DOHH2 (cell line): ENCODE data around the gene SEMA5B.

Experiments used
- H3F3A ChIP-seq: fragments of 200-600 bp; sonication (generic), shearing (Covaris generic); 2 replicates; pipeline ENCODE4 v1.6.0; 2016; ENCODE audit warnings: antibody characterized with exemption, mild to moderate bottlenecking; ENCODE audit not compliant: control insufficient read depth, insufficient read depth
- H3K27ac ChIP-seq: fragments of 200-600 bp; sonication (generic); 2 replicates; pipeline ENCODE4 v1.5.1; 2014; ENCODE audit warnings: low read depth, mild to moderate bottlenecking, low read length, moderate library complexity
- H3K27me3 ChIP-seq: fragments of 200-600 bp; sonication (generic); 2 replicates; pipeline ENCODE4 v1.6.1; 2014; ENCODE audit warnings: mild to moderate bottlenecking, low read length, mixed read lengths; ENCODE audit not compliant: control insufficient read depth
- H3K36me3 ChIP-seq: fragments of 200-600 bp; sonication (generic); 2 replicates; pipeline ENCODE4 v1.6.1; 2014; ENCODE audit warnings: mild to moderate bottlenecking, low read length, moderate library complexity, mixed read lengths; ENCODE audit not compliant: control insufficient read depth
- H3K4me1 ChIP-seq: fragments of 200-600 bp; sonication (generic); 2 replicates; pipeline ENCODE4 v1.6.1; 2014; ENCODE audit warnings: mild to moderate bottlenecking, low read length, mixed read lengths; ENCODE audit not compliant: control insufficient read depth
- H3K4me2 ChIP-seq: fragments of 200-600 bp; sonication (generic); 2 replicates; pipeline ENCODE4 v1.6.0; 2014; ENCODE audit warnings: mild to moderate bottlenecking, low read length, moderate library complexity
- H3K4me3 ChIP-seq: fragments of 200-600 bp; sonication (generic); 2 replicates; pipeline ENCODE4 v1.5.1; 2014; ENCODE audit warnings: mild to moderate bottlenecking, low read length, mixed read lengths
- H3K79me2 ChIP-seq: fragments of 200-600 bp; sonication (generic); 2 replicates; pipeline ENCODE4 v1.6.1; 2014; ENCODE audit warnings: mild to moderate bottlenecking, low read length, mixed read lengths; ENCODE audit not compliant: control insufficient read depth
- H3K9me2 ChIP-seq: fragments of 200-600 bp; sonication (generic); replicated peaks from 2 replicates; pipeline ENCODE4 v1.6.1; 2014; ENCODE audit warnings: mild to moderate bottlenecking, low read length, mixed read lengths; ENCODE audit not compliant: control insufficient read depth
- H3K9me3 ChIP-seq: fragments of 200-600 bp; sonication (generic); 2 replicates; pipeline ENCODE4 v1.6.1; 2014; ENCODE audit warnings: antibody characterized with exemption, low read length, mixed read lengths; ENCODE audit not compliant: control insufficient read depth, insufficient read depth
- H4K20me1 ChIP-seq: fragments of 200-600 bp; sonication (generic); 2 replicates; pipeline ENCODE4 v1.6.0; 2014; ENCODE audit warnings: low read depth, mild to moderate bottlenecking, antibody characterized with exemption, low read length, moderate library complexity; ENCODE audit not compliant: control insufficient read depth, insufficient read depth
- CTCF ChIP-seq: fragments of 200-600 bp; sonication (generic); IDR thresholded peaks from one replicate; pipeline ENCODE4 v1.5.1; 2014; ENCODE audit warnings: antibody characterized with exemption, mild to moderate bottlenecking, low read depth, low read length; ENCODE audit not compliant: poor library complexity, severe bottlenecking
- EZH2phosphoT487 ChIP-seq: fragments of 200-600 bp; sonication (generic); IDR thresholded peaks from 2 replicates; pipeline ENCODE4 v1.6.1; 2017; ENCODE audit warnings: borderline replicate concordance, mild to moderate bottlenecking, antibody characterized with exemption, low read length, moderate library complexity, mixed read lengths

Gene SEMA5B

GRCh38 chr3:122916084-122916483, 111.5 kb downstream of the SEMA5B start:
- no peak overlapping the region for H3K4me2 ChIP-seq
- no peak overlapping the region for H3K27ac ChIP-seq
- H3K4me3 ChIP-seq, result no peak overlapping the region
- no peaks in the 10 kb centered on the region for H4K20me1 ChIP-seq
- peaks cover 18% of the 10 kb centered on the region for H3K27me3 ChIP-seq
- no peaks in the 10 kb centered on the region for H3K79me2 ChIP-seq
- no peaks in the 10 kb centered on the region for H3K9me2 ChIP-seq
- no peak for TF ChIP-seq EZH2phosphoT487
- no peak for TF ChIP-seq CTCF
- no peaks in the 10 kb centered on the region for H3K4me1 ChIP-seq
- H3K36me3 ChIP-seq, result no peaks in the 10 kb centered on the region
- H3K9me3 ChIP-seq, result no peaks in the 10 kb centered on the region
- no peaks in the 10 kb centered on the region for H3F3A ChIP-seq

GRCh38 chr3:122915300-122916055, 112.1 kb downstream of the SEMA5B start:
- Histone ChIP-seq H3K27me3 (peaks cover 13% of the 10 kb centered on the region; the same call in 1 of the 2 replicates), H3K4me2 (no peak overlapping the region), H3K9me2 (no peaks in the 10 kb centered on the region), H4K20me1 (no peaks in the 10 kb centered on the region), H3K79me2 (no peaks in the 10 kb centered on the region), H3K27ac (no peak overlapping the region), H3K4me3 (no peak overlapping the region), H3F3A (no peaks in the 10 kb centered on the region), H3K4me1 (no peaks in the 10 kb centered on the region), H3K36me3 (no peaks in the 10 kb centered on the region), H3K9me3 (no peaks in the 10 kb centered on the region)
- TF ChIP-seq EZH2phosphoT487 (no peak), CTCF (no peak)

GRCh38 chr3:122913539-122914100, 113.9 kb downstream of the SEMA5B start:
- no peaks in the 10 kb centered on the region for H3K36me3 ChIP-seq
- H3K4me2 ChIP-seq, result no peak overlapping the region
- no peaks in the 10 kb centered on the region for H3K79me2 ChIP-seq
- H3K4me1 ChIP-seq, result no peaks in the 10 kb centered on the region
- H3F3A ChIP-seq, result no peaks in the 10 kb centered on the region
- H3K9me2 ChIP-seq, result no peaks in the 10 kb centered on the region
- H3K27me3 ChIP-seq, result peaks cover 5% of the 10 kb centered on the region; the same call in 1 of the 2 replicates
- H3K4me3 ChIP-seq, result no peak overlapping the region
- no peaks in the 10 kb centered on the region for H4K20me1 ChIP-seq
- H3K9me3 ChIP-seq, result no peaks in the 10 kb centered on the region
- H3K27ac ChIP-seq, result no peak overlapping the region
- TF ChIP-seq EZH2phosphoT487 (no peak), CTCF (no peak)
